Small intestine (tissue), 7 donors: ENCODE results near the gene AGTPBP1. TPM values are rescaled to one million over a fixed set of nuclear protein-coding genes. Genes with fewer than 3 reads are reported as not detected.
A peak's percentile ranks its signal among the peaks of the same experiment; 100 is the strongest.

ENCODE experiments used
- DNase-seq, 2 donors: peaks; one replicate each; pipeline versions ENCODE4 v3.0.0 to v3.0.0-alpha.2; 2013
- FAIRE-seq: peaks from 2 replicates; lab custom pipeline; 2012; peaks lifted over from hg19 to GRCh38; lab: Jason Lieb, UNC
- H3K27ac ChIP-seq, 3 donors: one replicate each; pipeline ENCODE4 v1.5.1; 2013; ENCODE audit warnings: low read length in 2 of 3, mild to moderate bottlenecking in 2 of 3, control low read depth in 1 of 3, inconsistent platforms in 1 of 3, low read depth in 1 of 3, moderate library complexity in 1 of 3
- H3K27me3 ChIP-seq, 3 donors: one replicate each; pipeline ENCODE4 v1.6.1; 2013; ENCODE audit warnings: low read length in 3 of 3, inconsistent platforms in 1 of 3; ENCODE audit not compliant: control insufficient read depth in 3 of 3, insufficient read depth in 3 of 3
- H3K36me3 ChIP-seq, 3 donors: one replicate each; pipeline ENCODE4 v1.6.1; 2013; ENCODE audit warnings: low read length in 3 of 3, inconsistent platforms in 1 of 3, low read depth in 1 of 3, mild to moderate bottlenecking in 1 of 3, moderate library complexity in 1 of 3; ENCODE audit not compliant: control insufficient read depth in 3 of 3, insufficient read depth in 2 of 3
- H3K4me1 ChIP-seq, 3 donors: one replicate each; pipeline ENCODE4 v1.6.1; 2013; ENCODE audit warnings: low read length in 2 of 3, inconsistent platforms in 1 of 3, low read depth in 1 of 3, mild to moderate bottlenecking in 1 of 3, moderate library complexity in 1 of 3; ENCODE audit not compliant: control insufficient read depth in 3 of 3, insufficient read depth in 2 of 3
- H3K4me3 ChIP-seq, 3 donors: one replicate each; pipeline ENCODE4 v1.5.1; 2013; ENCODE audit warnings: low read length in 3 of 3, control low read depth in 1 of 3, inconsistent platforms in 1 of 3, low read depth in 1 of 3, mild to moderate bottlenecking in 1 of 3, moderate library complexity in 1 of 3
- H3K9me3 ChIP-seq, 2 donors: one replicate each; pipeline ENCODE4 v1.6.1; 2013; ENCODE audit warnings: low read depth in 1 of 2, low read length in 1 of 2; ENCODE audit not compliant: control insufficient read depth in 2 of 2, insufficient read depth in 1 of 2
- WGBS, 3 donors: extraction: QIAGEN DNeasy Blood & Tissue Kit; methylation state at CpG; one replicate each; pipeline ENCODE4 v1.1.7; 2013; 5-methylcytosine and 5-hydroxymethylcytosine counted together
- polyA plus RNA-seq, 4 donors: library from polyadenylated mRNA; stranded (reverse) in 3 of 4; unstranded in 1 of 4; fragments of 200-250 nt in 3 of 4; fragments of 120-200 nt in 1 of 4; gene quantifications; one replicate each; pipeline versions ENCODE4 v1.2.1 to v1.2.3, GENCODE V29; 2013
- donor health status: healthy with polysubstance abuse.
- donor health status: control.
- donor health status: control.
- donor health status: Bipolar disorder and iron deficiency.
- donor health status: healthy.

The AGTPBP1 gene
- polyA plus RNA-seq, 4 donors = 2.7 to 10.4 (median 4.1) TPM

GRCh38 chr9:85639675-85640186 is 102.0 kb downstream of the AGTPBP1 start:
- Histone ChIP-seq H3K36me3 (peaks cover 0 to 4% (median 0%) of the 10 kb centered on the region in 3 donors), H3K9me3 (no peaks in the 10 kb centered on the region), H3K4me1 (no peaks in the 10 kb centered on the region), H3K4me3 (no peak overlapping the region), H3K27me3 (no peaks in the 10 kb centered on the region), H3K27ac (no peak overlapping the region)
- FAIRE-seq (no peak), DNase-seq (no peak)
- WGBS, 3 donors = 75 to 94% (median 92%) methylated on average over 3 of the region's 3 CpGs

DNA sequence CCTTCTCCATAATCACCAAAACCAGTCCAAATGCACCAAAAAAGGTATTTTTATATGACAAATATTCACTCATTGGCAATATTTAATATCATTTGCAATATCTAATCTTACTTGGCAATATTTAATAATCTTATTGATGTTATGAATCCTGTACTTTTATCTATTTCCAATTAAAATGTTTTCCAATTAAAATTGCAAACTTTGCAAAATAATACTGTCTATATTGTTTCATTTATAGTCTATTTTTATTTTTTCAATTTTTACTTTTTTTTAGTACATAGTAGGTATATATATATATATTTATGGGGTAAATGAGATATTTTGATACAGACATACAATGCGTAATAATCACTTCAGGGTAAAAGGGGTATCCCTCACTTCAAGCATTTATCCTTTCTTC is 109.9 kb downstream of the AGTPBP1 start:
- no peak for FAIRE-seq
- no peaks in the 10 kb centered on the region for H3K27me3 ChIP-seq
- no peaks in the 10 kb centered on the region for H3K4me1 ChIP-seq
- H3K4me3 ChIP-seq = no peak overlapping the region
- no peaks in the 10 kb centered on the region for H3K9me3 ChIP-seq
- DNase-seq = no peak
- 96 to 100% (median 98%) methylated on average over 1 of the region's 1 CpG for WGBS, 3 donors
- no peak overlapping the region for H3K27ac ChIP-seq
- peaks cover 0 to 4% (median 0%) of the 10 kb centered on the region in 3 donors for H3K36me3 ChIP-seq

DNA sequence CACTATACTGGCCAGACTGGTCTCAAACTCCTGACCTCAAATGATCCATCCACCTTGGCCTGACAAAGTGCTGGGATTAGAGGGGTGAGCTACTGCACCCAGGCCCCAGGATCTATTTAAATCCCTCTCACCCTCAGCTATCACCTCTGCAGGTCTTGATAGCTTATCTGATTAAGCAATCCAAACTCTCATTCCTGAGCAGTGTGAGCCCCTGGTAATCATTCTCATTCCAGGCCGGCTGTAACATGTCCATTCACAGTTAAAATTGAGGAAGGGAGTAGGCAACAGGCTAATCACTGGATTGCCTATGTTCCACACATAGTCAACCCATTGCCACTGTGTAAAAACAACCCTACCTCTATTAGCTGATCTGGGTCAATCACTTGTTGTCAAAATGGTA is 111.1 kb downstream of the AGTPBP1 start:
- Histone ChIP-seq H3K4me1 (no peaks in the 10 kb centered on the region), H3K9me3 (no peaks in the 10 kb centered on the region), H3K4me3 (no peak overlapping the region), H3K27me3 (no peaks in the 10 kb centered on the region), H3K27ac (no peak overlapping the region), H3K36me3 (peaks cover 0 to 4% (median 0%) of the 10 kb centered on the region in 3 donors)
- DNase-seq = no peak
- no peak for FAIRE-seq
- 80 to 95% (median 89%) methylated on average over 1 of the region's 1 CpG for WGBS, 3 donors

DNA sequence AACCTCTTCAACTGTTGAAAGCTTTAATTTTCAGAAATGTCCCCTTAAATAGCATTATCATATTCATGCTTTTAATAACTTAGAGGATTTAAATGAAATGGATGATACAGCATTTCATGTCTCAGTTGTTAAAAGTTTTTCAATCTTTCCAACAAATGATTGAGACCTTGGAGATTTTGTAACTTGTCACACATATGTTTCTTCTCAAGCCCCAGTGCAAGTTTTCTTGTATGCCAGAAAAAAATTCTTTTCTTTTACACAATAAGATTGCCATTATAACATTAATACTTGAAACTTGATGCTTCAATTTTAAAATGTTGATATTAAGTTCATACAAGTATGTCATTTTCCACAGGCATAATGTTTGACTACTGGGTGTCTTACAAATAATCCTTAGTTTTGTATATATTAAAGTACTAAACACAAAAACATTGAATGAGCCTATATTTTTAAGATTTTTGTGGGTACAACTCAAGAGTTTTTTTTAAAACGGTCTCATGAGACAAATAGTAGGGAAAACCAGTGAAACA is 124.5 kb downstream of the AGTPBP1 start:
- Histone ChIP-seq H3K4me1 (no peaks in the 10 kb centered on the region), H3K4me3 (no peak overlapping the region), H3K27ac (no peak overlapping the region), H3K9me3 (no peaks in the 10 kb centered on the region), H3K27me3 (no peaks in the 10 kb centered on the region), H3K36me3 (no peaks in the 10 kb centered on the region)
- DNase-seq (no peak), FAIRE-seq (no peak)
- WGBS, 3 donors = 83 to 100% (median 92%) methylated on average over 1 of the region's 1 CpG

- FAIRE-seq = peak; percentile 93
- DNase-seq = no peak
- H3K4me1 ChIP-seq = no peaks in the 10 kb centered on the region
Observed at GRCh38 chr9:85615792-85616191, 126.0 kb downstream of the AGTPBP1 start.

GRCh38 chr9:85610074-85610860 is 131.5 kb downstream of the AGTPBP1 start:
- DNase-seq = peak; percentile 71 to 77
- Histone ChIP-seq H3K27me3 (no peaks in the 10 kb centered on the region), H3K9me3 (no peaks in the 10 kb centered on the region), H3K36me3 (no peaks in the 10 kb centered on the region), H3K4me3 (no peak overlapping the region), H3K4me1 (no peaks in the 10 kb centered on the region), H3K27ac (no peak overlapping the region)
- 57 to 78% (median 75%) methylated on average over 4 of the region's 4 CpGs for WGBS, 3 donors
- FAIRE-seq = no peak

More at GRCh38 chr9:85615792-85616191, 126.0 kb downstream of the AGTPBP1 start:
- 91 to 96% (median 93%) methylated on average over 1 of the region's 1 CpG for WGBS, 3 donors
- Histone ChIP-seq H3K4me3 (no peak overlapping the region), H3K36me3 (no peaks in the 10 kb centered on the region), H3K27me3 (no peaks in the 10 kb centered on the region), H3K27ac (no peak overlapping the region), H3K9me3 (no peaks in the 10 kb centered on the region)

DNA sequence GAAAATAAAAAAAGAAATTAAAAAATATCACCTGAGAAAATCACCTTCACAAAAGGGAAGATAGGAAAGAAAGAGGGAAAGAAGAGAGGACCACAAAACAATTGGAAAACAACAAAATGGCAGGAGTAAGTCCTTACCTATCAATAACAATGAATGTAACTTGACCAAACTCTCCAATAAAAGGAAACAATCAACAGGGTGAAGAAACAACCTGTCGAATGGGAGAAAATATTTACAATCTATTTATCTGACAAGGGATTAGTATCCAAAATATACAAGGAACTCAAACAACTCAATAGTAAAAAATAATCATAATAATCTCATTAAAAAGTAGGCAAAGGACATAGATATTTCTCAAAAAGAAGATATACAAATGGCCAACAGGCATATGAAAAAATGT is 135.8 kb downstream of the AGTPBP1 start:
- H3K27me3 ChIP-seq = no peaks in the 10 kb centered on the region
- peaks cover 0 to 15% (median 0%) of the 10 kb centered on the region in 3 donors for H3K36me3 ChIP-seq
- no peak overlapping the region for H3K4me3 ChIP-seq
- WGBS, 3 donors = 89 to 96% (median 92%) methylated on average over 1 of the region's 1 CpG
- H3K9me3 ChIP-seq = peaks cover 0 to 23% of the 10 kb centered on the region in 2 donors
- H3K4me1 ChIP-seq = no peaks in the 10 kb centered on the region
- no peak for DNase-seq
- FAIRE-seq = peak; percentile 64
- no peak overlapping the region for H3K27ac ChIP-seq

DNA sequence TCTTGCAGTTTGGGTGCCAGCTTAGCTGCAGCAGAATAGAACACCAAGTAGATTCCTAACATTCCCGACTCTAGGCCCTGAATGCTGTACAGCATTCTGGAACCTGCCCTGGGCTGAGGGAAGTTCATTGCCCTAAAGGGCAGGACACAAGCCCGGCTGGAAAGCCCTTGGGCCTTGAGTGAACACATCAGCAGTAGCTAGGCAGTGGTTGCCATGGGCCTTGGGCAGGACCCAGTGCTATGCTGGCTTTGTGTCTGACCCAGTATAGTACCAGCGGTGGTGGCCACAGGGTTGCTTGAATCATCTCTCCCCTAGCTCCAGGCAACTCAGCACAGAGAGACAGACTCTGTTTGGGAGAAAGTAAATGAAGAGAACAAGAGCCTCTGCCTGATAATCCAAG is 137.8 kb downstream of the AGTPBP1 start:
- 86 to 94% (median 93%) methylated on average over 3 of the region's 3 CpGs for WGBS, 3 donors
- H3K27me3 ChIP-seq = no peaks in the 10 kb centered on the region
- FAIRE-seq (no peak), DNase-seq (no peak)
- no peak overlapping the region for H3K27ac ChIP-seq
- no peaks in the 10 kb centered on the region for H3K4me1 ChIP-seq
- H3K4me3 ChIP-seq = no peak overlapping the region
- peaks cover 0 to 23% of the 10 kb centered on the region in 2 donors for H3K9me3 ChIP-seq
- H3K36me3 ChIP-seq = peaks cover 0 to 15% (median 0%) of the 10 kb centered on the region in 3 donors
